Activated naive CD8-positive, alpha-beta T cell (primary cell): ENCODE results near the gene CPEB4.

Source experiments
- H3K27ac Mint-ChIP-seq: one replicate; pipeline ENCODE4 v1.8.0; 2021; ENCODE audit warnings: mixed read lengths
- H3K27me3 Mint-ChIP-seq: one replicate; pipeline ENCODE4 v1.8.0; 2021; ENCODE audit warnings: mixed read lengths
- H3K36me3 Mint-ChIP-seq: one replicate; pipeline ENCODE4 v1.8.0; 2021; ENCODE audit warnings: mixed read lengths
- H3K4me1 Mint-ChIP-seq: one replicate; pipeline ENCODE4 v1.8.0; 2021; ENCODE audit warnings: low read depth, mixed read lengths
- H3K4me3 Mint-ChIP-seq: one replicate; pipeline ENCODE4 v1.8.0; 2021; ENCODE audit warnings: mild to moderate bottlenecking, mixed read lengths
- H3K9me3 Mint-ChIP-seq: one replicate; pipeline ENCODE4 v1.8.0; 2021; ENCODE audit warnings: low read depth, mixed read lengths

The CPEB4 gene

DNA sequence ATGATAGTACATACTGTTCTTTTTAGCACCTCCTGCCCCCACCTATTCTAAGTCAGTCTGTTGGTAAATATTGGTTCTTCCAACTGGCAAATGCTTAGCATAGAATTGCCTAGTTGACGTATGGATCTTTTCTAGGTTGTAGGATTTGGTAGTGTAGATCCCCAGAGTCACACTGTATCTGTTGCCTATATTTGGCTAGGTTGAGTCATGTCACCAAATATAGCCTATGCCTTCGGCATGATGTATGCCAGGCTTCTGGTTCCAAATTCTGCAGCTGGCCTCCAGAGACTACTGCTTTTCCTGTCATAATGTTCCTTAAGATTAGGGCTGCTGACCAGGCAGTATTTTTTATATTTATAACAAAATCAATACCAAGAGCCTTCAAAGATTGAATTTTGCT lies 38.2 kb downstream of the CPEB4 start:
- Mint-ChIP-seq H3K9me3 (no peaks in the 10 kb centered on the region), H3K4me3 (no peak overlapping the region), H3K4me1 (peaks cover 26% of the 10 kb centered on the region), H3K36me3 (peaks cover 9% of the 10 kb centered on the region), H3K27ac (no peak overlapping the region), H3K27me3 (no peaks in the 10 kb centered on the region)

- Mint-ChIP-seq H3K27ac (no peak overlapping the region), H3K4me3 (no peak overlapping the region), H3K27me3 (no peaks in the 10 kb centered on the region), H3K36me3 (peaks cover 18% of the 10 kb centered on the region), H3K9me3 (no peaks in the 10 kb centered on the region), H3K4me1 (peaks cover 12% of the 10 kb centered on the region)
Measured at GRCh38 chr5:173928871-173929574, 40.9 kb downstream of the CPEB4 start.

- Mint-ChIP-seq H3K27ac (no peak overlapping the region), H3K36me3 (peaks cover 17% of the 10 kb centered on the region), H3K4me1 (peaks cover 3% of the 10 kb centered on the region), H3K27me3 (no peaks in the 10 kb centered on the region), H3K9me3 (no peaks in the 10 kb centered on the region), H3K4me3 (no peak overlapping the region)
Measured at GRCh38 chr5:173932695-173933139, 44.6 kb downstream of the CPEB4 start.

DNA sequence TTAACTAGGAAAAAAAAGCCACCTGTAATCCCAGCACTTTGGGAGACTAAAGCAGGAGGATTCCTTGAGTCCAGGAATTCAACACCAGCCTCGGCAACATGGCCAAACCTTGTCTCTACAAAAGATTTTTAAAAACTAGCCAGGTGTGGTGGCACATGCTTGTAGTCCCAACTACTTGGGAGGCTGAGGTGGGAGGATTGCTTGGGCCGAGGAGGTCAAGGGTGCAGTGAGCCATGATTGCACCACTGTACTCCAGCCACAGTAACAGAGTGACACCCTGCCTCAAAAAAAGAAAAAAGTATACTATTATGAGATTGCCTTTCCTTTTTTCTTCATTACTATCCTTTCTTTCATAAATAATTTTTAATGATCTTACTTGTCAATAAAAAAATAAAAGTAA lies 45.8 kb downstream of the CPEB4 start:
- H3K36me3 Mint-ChIP-seq, result peaks cover 12% of the 10 kb centered on the region
- no peak overlapping the region for H3K27ac Mint-ChIP-seq
- H3K9me3 Mint-ChIP-seq, result no peaks in the 10 kb centered on the region
- peaks cover 2% of the 10 kb centered on the region for H3K4me1 Mint-ChIP-seq
- H3K4me3 Mint-ChIP-seq, result no peak overlapping the region
- H3K27me3 Mint-ChIP-seq, result no peaks in the 10 kb centered on the region

DNA sequence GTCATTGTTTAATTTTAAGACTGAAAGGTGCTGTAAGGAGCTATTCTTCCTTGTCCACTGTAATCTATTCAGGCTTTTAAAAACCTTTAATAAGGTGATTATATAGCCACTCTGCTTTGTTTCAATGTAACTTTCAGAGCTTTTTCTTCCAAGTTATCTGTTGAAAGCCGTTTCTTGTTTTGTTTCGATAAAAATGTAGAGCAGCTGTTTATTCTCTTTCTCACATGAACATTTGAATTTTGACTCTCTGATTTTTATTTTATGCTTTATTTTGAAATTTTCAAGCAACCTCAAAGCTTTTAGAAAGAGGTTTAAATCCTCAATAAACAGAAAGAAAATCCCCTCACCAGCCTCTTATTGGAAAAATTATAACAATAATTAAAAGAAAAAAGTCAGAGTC lies 47.2 kb downstream of the CPEB4 start:
- Mint-ChIP-seq H3K4me3 (no peak overlapping the region), H3K27me3 (no peaks in the 10 kb centered on the region), H3K9me3 (no peaks in the 10 kb centered on the region), H3K36me3 (peaks cover 12% of the 10 kb centered on the region), H3K27ac (no peak overlapping the region), H3K4me1 (peaks cover 2% of the 10 kb centered on the region)

DNA sequence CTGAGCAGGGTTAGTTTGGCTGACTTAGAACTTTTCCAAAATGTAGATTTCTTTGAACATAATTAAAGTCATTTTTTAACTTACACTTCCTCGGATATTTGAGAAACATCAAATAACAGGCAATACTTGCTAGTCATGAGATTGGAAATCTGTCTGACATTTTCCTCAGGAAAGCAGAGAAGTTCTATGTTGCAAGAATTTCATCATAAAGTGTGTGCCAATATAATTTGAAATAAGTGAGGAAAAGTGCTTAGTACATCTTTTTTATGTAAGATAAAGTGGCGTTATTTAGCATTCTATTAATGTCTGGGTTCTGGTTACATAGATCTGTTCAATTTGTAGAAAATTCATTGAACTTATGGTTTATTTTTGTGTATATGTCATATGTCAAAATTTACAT lies 52.1 kb downstream of the CPEB4 start:
- H3K27ac Mint-ChIP-seq, result no peak overlapping the region
- H3K4me1 Mint-ChIP-seq, result peaks cover 4% of the 10 kb centered on the region

DNA sequence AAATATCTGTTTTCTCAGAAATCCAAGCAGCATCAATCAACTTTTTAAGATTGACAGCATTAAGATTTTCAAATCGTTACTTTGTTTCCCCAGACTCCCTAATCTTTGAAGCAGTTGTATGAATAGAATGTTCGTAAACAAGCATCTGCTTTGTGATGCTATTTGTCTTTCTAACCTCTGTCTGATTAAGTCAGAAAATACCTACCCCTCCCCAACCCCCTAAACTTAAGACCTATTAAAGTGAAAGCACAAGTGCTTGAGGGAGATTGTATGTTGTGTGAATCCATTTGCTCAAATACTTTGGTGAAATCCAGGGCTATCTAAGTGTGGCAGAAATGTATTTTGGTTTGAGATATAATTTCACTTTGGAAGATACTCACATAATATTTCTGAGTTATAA lies 53.0 kb downstream of the CPEB4 start:
- peaks cover 2% of the 10 kb centered on the region for H3K36me3 Mint-ChIP-seq
- H3K27ac Mint-ChIP-seq, result no peak overlapping the region
- no peaks in the 10 kb centered on the region for H3K9me3 Mint-ChIP-seq
- H3K4me3 Mint-ChIP-seq, result no peak overlapping the region
- H3K27me3 Mint-ChIP-seq, result no peaks in the 10 kb centered on the region
- peaks cover 4% of the 10 kb centered on the region for H3K4me1 Mint-ChIP-seq

More for the DNA sequence above, 52.1 kb downstream of the CPEB4 start:
- no peak overlapping the region for H3K4me3 Mint-ChIP-seq
- peaks cover 4% of the 10 kb centered on the region for H3K36me3 Mint-ChIP-seq
- H3K9me3 Mint-ChIP-seq, result no peaks in the 10 kb centered on the region
- H3K27me3 Mint-ChIP-seq, result no peaks in the 10 kb centered on the region

DNA sequence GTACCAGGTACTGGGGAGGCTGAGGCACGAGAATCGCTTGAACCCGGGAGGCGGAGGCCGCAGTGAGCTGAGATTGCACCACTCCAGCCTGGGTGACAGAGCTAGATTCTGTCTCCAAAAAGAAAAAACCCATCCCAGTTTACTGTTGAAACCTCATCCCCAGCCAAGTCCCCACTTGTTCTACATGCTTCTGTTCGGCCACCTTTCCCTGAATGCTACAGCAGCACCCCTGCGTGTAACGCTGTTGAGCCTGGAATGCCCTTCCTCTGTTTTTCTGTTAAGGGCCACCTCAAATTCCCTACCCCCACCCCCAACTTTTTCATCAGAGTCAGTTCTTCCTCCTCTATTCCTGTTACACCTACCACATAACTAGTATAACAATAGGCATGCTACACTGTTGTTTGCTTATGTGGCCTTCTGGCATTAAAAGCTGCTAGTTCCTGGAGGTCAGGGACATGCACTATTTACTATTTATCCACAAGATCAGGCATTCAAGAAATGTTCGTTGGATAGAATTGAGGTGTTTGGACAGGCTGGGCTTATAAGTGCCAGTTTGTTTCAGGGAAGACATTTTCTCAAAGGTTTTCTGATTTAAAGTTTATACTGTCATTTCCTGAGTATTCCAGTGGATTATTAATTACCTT lies 53.7 kb downstream of the CPEB4 start:
- peaks cover 2% of the 10 kb centered on the region for H3K4me1 Mint-ChIP-seq
- peaks cover 4% of the 10 kb centered on the region for H3K36me3 Mint-ChIP-seq
- H3K27me3 Mint-ChIP-seq, result no peaks in the 10 kb centered on the region
- H3K4me3 Mint-ChIP-seq, result no peak overlapping the region
- H3K27ac Mint-ChIP-seq, result no peak overlapping the region
- H3K9me3 Mint-ChIP-seq, result no peaks in the 10 kb centered on the region

DNA sequence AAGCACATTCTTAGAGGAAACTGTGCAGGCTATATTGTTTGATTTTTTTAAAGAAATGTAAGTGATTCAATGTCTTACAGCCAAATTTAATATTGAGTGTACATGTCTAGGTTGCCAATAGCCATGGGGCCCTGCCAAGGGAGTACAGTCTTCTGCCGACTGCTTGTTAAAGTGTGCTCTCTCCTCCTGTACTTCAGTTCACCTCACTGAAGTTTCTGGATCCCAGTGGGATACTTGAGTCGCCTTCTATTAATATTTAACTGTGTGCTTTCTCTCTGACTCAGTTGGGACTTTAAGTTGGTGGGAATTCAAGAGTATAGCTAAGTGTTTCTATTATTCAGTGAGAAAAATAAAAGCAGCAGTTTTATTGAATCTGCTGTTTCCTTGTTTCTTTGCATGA lies 56.4 kb downstream of the CPEB4 start:
- Mint-ChIP-seq H3K4me1 (peaks cover 2% of the 10 kb centered on the region), H3K27me3 (no peaks in the 10 kb centered on the region), H3K36me3 (peaks cover 8% of the 10 kb centered on the region), H3K27ac (no peak overlapping the region), H3K9me3 (no peaks in the 10 kb centered on the region), H3K4me3 (no peak overlapping the region)

GRCh38 chr5:173945160-173945559 lies 57.0 kb downstream of the CPEB4 start:
- peaks cover 8% of the 10 kb centered on the region for H3K36me3 Mint-ChIP-seq
- no peak overlapping the region for H3K4me3 Mint-ChIP-seq
- no peak overlapping the region for H3K27ac Mint-ChIP-seq
- H3K4me1 Mint-ChIP-seq, result peaks cover 2% of the 10 kb centered on the region
- H3K9me3 Mint-ChIP-seq, result no peaks in the 10 kb centered on the region
- H3K27me3 Mint-ChIP-seq, result no peaks in the 10 kb centered on the region

DNA sequence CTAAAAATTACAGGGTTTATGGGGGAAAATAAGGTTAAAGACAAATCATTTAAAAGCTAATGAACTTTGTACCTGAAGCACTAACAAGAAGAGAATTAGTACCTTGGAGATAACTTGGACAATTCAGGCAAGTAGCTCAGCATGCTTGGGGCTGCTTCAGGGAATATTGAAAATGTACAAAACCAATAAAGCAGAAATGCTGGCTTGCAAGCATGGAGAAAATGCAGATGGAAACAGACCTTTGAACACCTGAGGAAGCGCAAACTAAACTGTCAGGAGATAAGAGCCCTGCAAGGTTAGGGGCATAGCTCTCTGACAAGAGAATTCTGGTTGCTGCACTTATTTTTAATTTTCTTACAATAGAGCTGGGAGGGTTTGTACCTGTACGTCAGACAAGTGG lies 58.2 kb downstream of the CPEB4 start:
- H3K4me3 Mint-ChIP-seq, result no peak overlapping the region
- no peaks in the 10 kb centered on the region for H3K4me1 Mint-ChIP-seq
- no peak overlapping the region for H3K27ac Mint-ChIP-seq
- H3K36me3 Mint-ChIP-seq, result peaks cover 8% of the 10 kb centered on the region
- H3K27me3 Mint-ChIP-seq, result no peaks in the 10 kb centered on the region
- no peaks in the 10 kb centered on the region for H3K9me3 Mint-ChIP-seq

- H3K4me1 Mint-ChIP-seq, result no peaks in the 10 kb centered on the region
- no peaks in the 10 kb centered on the region for H3K9me3 Mint-ChIP-seq
- H3K27me3 Mint-ChIP-seq, result no peaks in the 10 kb centered on the region
- H3K4me3 Mint-ChIP-seq, result no peak overlapping the region
- no peak overlapping the region for H3K27ac Mint-ChIP-seq
- H3K36me3 Mint-ChIP-seq, result peaks cover 10% of the 10 kb centered on the region
Measured at GRCh38 chr5:173950829-173951228, 62.7 kb downstream of the CPEB4 start.

GRCh38 chr5:173953528-173954090 lies 65.5 kb downstream of the CPEB4 start:
- Mint-ChIP-seq H3K27ac (no peak overlapping the region), H3K4me1 (no peaks in the 10 kb centered on the region), H3K27me3 (no peaks in the 10 kb centered on the region), H3K4me3 (no peak overlapping the region), H3K9me3 (no peaks in the 10 kb centered on the region), H3K36me3 (peaks cover 4% of the 10 kb centered on the region)

DNA sequence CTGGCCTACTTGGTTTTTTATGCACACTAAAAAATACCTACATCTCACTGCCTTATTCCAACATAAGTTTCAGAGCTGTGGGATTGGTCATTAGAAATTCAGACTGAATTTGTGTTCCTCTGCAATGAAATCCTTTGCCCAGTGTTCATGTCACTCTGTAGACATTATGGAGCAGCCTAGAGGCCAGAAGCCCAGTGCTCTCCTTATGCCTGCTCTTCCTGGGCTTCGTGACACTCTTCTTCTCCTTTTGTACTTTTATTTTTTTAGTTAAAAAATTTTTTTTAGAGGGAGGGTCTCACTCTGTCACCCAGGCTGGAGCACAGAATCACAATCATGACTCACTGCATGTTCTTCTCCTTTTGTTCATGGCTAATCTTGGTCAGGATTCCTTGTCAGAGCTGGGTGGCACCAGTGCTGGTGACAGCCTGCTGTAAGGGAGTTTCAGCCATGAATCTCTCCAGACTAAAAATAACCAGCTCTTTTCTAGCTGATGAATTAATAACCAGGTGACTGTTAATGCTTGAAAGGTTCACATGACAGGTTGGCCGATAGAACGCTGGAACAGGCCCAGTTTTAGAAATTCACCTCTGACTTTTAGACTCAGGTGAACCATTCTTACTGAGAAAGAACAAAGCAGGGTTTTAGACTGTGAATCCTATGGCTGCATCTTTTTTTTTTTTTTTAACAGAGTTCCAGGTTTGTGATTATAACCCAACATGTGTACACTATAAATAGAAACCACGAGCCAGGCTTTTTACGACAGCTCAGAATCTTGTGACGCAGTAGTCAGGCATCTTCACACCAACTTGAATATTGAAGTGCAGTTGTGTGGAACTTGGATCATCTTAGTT lies 66.7 kb downstream of the CPEB4 start:
- H3K4me1 Mint-ChIP-seq, result no peaks in the 10 kb centered on the region
- H3K36me3 Mint-ChIP-seq, result peaks cover 2% of the 10 kb centered on the region
- H3K27ac Mint-ChIP-seq, result no peak overlapping the region
- H3K27me3 Mint-ChIP-seq, result no peaks in the 10 kb centered on the region
- H3K9me3 Mint-ChIP-seq, result no peaks in the 10 kb centered on the region
- no peak overlapping the region for H3K4me3 Mint-ChIP-seq

DNA sequence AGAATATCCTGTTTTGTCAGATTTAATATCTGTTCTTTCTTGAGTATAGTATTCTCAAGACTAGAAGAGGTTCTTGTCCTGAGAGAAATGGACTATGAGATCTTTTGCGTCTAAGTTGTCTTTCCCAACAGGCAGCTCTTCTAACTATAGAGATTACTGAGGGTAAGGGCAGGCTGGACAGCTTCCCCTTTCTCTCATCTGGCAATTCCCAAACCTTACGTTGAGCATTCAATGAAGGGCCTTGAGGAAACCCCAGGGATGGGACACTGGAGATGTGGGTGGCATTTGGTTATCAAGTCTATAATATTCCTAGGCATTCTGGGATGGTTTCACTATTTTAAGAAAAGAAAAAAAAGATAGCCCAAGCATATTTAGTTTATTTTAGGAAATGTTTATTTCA lies 72.8 kb downstream of the CPEB4 start:
- peaks cover 28% of the 10 kb centered on the region for H3K4me1 Mint-ChIP-seq

More for the DNA sequence above, 72.8 kb downstream of the CPEB4 start:
- Mint-ChIP-seq H3K36me3 (no peaks in the 10 kb centered on the region), H3K27ac (no peak overlapping the region), H3K4me3 (no peak overlapping the region), H3K9me3 (no peaks in the 10 kb centered on the region), H3K27me3 (no peaks in the 10 kb centered on the region)
